ENCODE results near the gene TRIP6.

- TF ChIP-seq SP1 (IDR thresholded peaks at IDR 0.05) (no peak), HDGF (IDR thresholded peaks at IDR 0.05; ENCODE audit: borderline replicate concordance) (no peak), CTBP1 (IDR thresholded peaks at IDR 0.05; ENCODE audit: borderline replicate concordance) (no peak), ELF4 (IDR thresholded peaks at IDR 0.05) (no peak), FOXA1 (IDR thresholded peaks at IDR 0.05) (no peak), PKNOX1 (IDR thresholded peaks at IDR 0.05) (no peak), ZNF384 (IDR thresholded peaks at IDR 0.05) (no peak), LEF1 (IDR thresholded peaks at IDR 0.05; ENCODE audit: borderline replicate concordance) (no peak), SUZ12 (IDR thresholded peaks at IDR 0.05) (no peak)
These were observed 29.8 kb downstream of the TRIP6 start for GRCh38 chr7:100896732-100897608.

Data from HEK293T (cell line).